ENCODE data around the gene CHRNA1. TPM values are rescaled to one million over a fixed set of nuclear protein-coding genes. Genes with fewer than 3 reads are reported as not detected.

The CHRNA1 gene
- total and polyA plus RNA-seq, 10 of the 15 experiments (the other 5 are each of a cell fraction or from before 2014, with no cell fraction given): 0.05 to 0.14 TPM; not detected in 8

- Histone ChIP-seq H3K9me3 (replicated peaks; ENCODE audit: control insufficient read depth, insufficient read depth, low read length) (no peaks in the 10 kb centered on the region), H3K79me2 (ENCODE audit: control insufficient read depth, insufficient read depth, low read length) (no peaks in the 10 kb centered on the region), H3K4me2 (ENCODE audit: control insufficient read depth, insufficient read depth) (no peak overlapping the region), H4K20me1 (ENCODE audit: control insufficient read depth, insufficient read depth) (no peaks in the 10 kb centered on the region), H3K9ac (ENCODE audit: control insufficient read depth, insufficient read depth, low read length) (no peak overlapping the region), H3K4me1 (ENCODE audit: control insufficient read depth, insufficient read depth, low read length) (peaks cover 5% of the 10 kb centered on the region), H3K4me3 (no peak overlapping the region), H2AFZ (ENCODE audit: control insufficient read depth, low read depth, low read length) (no peak overlapping the region), H3K27ac (ENCODE audit: control insufficient read depth, insufficient read depth) (no peak overlapping the region), H3K27me3 (replicated peaks in 1 of 2; ENCODE audit: control insufficient read depth in 2 of 2, insufficient read depth in 2 of 2, low read length in 1 of 2) (peaks cover 0 to 1% of the 10 kb centered on the region in 2 experiments; a peak in 1 of 4 replicates), H3K36me3 (ENCODE audit: control insufficient read depth in 2 of 2, insufficient read depth in 2 of 2, low read length in 1 of 2) (no peaks in the 10 kb centered on the region)
- CTCF ChIA-PET: no interaction called here
- no peak for ATAC-seq
- intact Hi-C loops (cut with micrococcal nuclease; ENCODE audit: unreplicated experiment): no loop called here
- BruUV-seq (replicated peaks): no TSS peak
- TF ChIP-seq ZNF622 (IDR thresholded peaks at IDR 0.05) (no peak), POLR2AphosphoS5 (IDR thresholded peaks at IDR 0.05; ENCODE audit: low read length) (no peak), SP1 (IDR thresholded peaks at IDR 0.05; ENCODE audit: low read depth, low read length) (no peak), E2F4 (IDR thresholded peaks at IDR 0.05; ENCODE audit: low read depth, low read length) (no peak), BCL11A (IDR thresholded peaks at IDR 0.05; ENCODE audit: low read depth, low read length) (no peak), HCFC1 (IDR thresholded peaks at IDR 0.05; ENCODE audit: low read length) (no peak), ZBTB4 (CRISPR knock-in tag; IDR thresholded peaks at IDR 0.05) (no peak), NR2F1 (conservative IDR thresholded peaks at IDR 0.05) (no peak), SIN3A (IDR thresholded peaks at IDR 0.05; ENCODE audit: low read depth, low read length) (no peak), NR2C2 (IDR thresholded peaks at IDR 0.05; ENCODE audit: borderline replicate concordance, control insufficient read depth, insufficient read length, low read depth) (no peak)
- POLR2A ChIA-PET: no interaction called here
- no peak for FAIRE-seq
- SMC1A ChIA-PET (ENCODE audit: uncharacterized antibody, unreplicated experiment): no interaction called here
- RAD21 ChIA-PET (ENCODE audit: unreplicated experiment): no interaction called here
- WGBS (ENCODE audit: insufficient coverage, insufficient replicate concordance, low lambda C conversion rate, missing lambda C conversion rate): 57% methylated on average over 9 of the region's 9 CpGs
- no peak for DNase-seq (ENCODE audit: low read depth, low spot score)
- in situ Hi-C loops (cut with MboI): no loop called here
Observed at GRCh38 chr2:174768557-174768956, 4.3 kb upstream of the CHRNA1 start.
